Muscle layer of duodenum (tissue), 2 donors: ENCODE results near the gene MYORG.
A peak's percentile ranks its signal among the peaks of the same experiment; 100 is the strongest.
"Not testable (repeated sequence)": the region's sequence is repeated elsewhere in the genome, so short reads cannot be mapped to it uniquely, and the experiment has no call there.

Source experiments
- H3K27ac ChIP-seq: one replicate; pipeline ENCODE4 v1.7.0; 2013; ENCODE audit warnings: mild to moderate bottlenecking, low read length
- H3K27me3 ChIP-seq: one replicate; pipeline ENCODE4 v1.7.0; 2013; ENCODE audit warnings: low read depth, mild to moderate bottlenecking, control low read depth, low read length
- H3K36me3 ChIP-seq, 2 donors: one replicate each; pipeline ENCODE4 v1.7.0; 2013; ENCODE audit warnings: low read length in 2 of 2, control low read depth in 1 of 2, mild to moderate bottlenecking in 1 of 2; ENCODE audit not compliant: insufficient read depth in 2 of 2, control insufficient read depth in 1 of 2
- H3K4me1 ChIP-seq, 2 donors: one replicate each; pipeline ENCODE4 v1.7.0; 2013; ENCODE audit warnings: low read length in 2 of 2, mild to moderate bottlenecking in 2 of 2, control low read depth in 1 of 2, moderate library complexity in 1 of 2; ENCODE audit not compliant: insufficient read depth in 2 of 2, control insufficient read depth in 1 of 2
- H3K4me3 ChIP-seq, 2 donors: one replicate each; pipeline ENCODE4 v1.7.0; 2013; ENCODE audit warnings: low read length in 2 of 2, low read depth in 1 of 2, mild to moderate bottlenecking in 1 of 2
- H3K9me3 ChIP-seq, 2 donors: one replicate each; pipeline ENCODE4 v1.7.0; 2013; ENCODE audit warnings: low read length in 2 of 2, control low read depth in 1 of 2, mild to moderate bottlenecking in 1 of 2; ENCODE audit not compliant: control insufficient read depth in 1 of 2
- donor health status: healthy.

MYORG gene

GRCh38 chr9:34366365-34366764 is 10.3 kb downstream of the MYORG start:
- H3K36me3 ChIP-seq = peaks cover 0 to under 1% of the 10 kb centered on the region in 2 donors
- no peak overlapping the region for H3K27ac ChIP-seq
- no peaks in the 10 kb centered on the region for H3K9me3 ChIP-seq
- H3K4me3 ChIP-seq = no peak overlapping the region
- H3K27me3 ChIP-seq = no peaks in the 10 kb centered on the region
- H3K4me1 ChIP-seq = peaks cover 0 to 15% of the 10 kb centered on the region in 2 donors

DNA sequence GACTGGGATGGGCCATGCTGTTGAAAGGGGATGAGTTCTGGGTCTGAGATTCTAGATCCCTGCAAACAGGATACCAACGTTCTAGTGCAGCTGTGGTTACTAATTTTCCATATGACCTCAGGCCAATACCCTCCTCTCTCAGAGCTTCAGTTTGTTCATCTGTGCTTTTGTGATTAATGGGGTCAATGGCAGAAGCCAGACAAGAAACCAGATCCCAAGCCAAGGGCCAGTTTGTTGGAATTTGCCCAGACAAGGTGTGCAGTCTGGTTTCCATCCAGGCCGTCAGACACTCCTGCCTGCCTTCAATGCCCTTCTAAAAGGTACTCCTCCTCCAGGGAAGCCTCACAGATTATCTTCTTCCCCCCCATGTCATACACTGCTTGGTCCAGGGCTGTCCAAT is 11.4 kb downstream of the MYORG start:
- H3K4me1 ChIP-seq = peaks cover 0 to 13% of the 10 kb centered on the region in 2 donors

GRCh38 chr9:34363619-34364351 is 12.9 kb downstream of the MYORG start:
- no peaks in the 10 kb centered on the region for H3K36me3 ChIP-seq
- peaks cover 0 to 7% of the 10 kb centered on the region in 2 donors for H3K4me1 ChIP-seq
- H3K4me3 ChIP-seq = no peak overlapping the region
- H3K27me3 ChIP-seq = no peaks in the 10 kb centered on the region
- no peak overlapping the region for H3K27ac ChIP-seq
- no peaks in the 10 kb centered on the region for H3K9me3 ChIP-seq

More for the DNA sequence above, 11.4 kb downstream of the MYORG start:
- Histone ChIP-seq H3K9me3 (no peaks in the 10 kb centered on the region), H3K4me3 (no peak overlapping the region), H3K27ac (no peak overlapping the region), H3K27me3 (no peaks in the 10 kb centered on the region), H3K36me3 (no peaks in the 10 kb centered on the region)

DNA sequence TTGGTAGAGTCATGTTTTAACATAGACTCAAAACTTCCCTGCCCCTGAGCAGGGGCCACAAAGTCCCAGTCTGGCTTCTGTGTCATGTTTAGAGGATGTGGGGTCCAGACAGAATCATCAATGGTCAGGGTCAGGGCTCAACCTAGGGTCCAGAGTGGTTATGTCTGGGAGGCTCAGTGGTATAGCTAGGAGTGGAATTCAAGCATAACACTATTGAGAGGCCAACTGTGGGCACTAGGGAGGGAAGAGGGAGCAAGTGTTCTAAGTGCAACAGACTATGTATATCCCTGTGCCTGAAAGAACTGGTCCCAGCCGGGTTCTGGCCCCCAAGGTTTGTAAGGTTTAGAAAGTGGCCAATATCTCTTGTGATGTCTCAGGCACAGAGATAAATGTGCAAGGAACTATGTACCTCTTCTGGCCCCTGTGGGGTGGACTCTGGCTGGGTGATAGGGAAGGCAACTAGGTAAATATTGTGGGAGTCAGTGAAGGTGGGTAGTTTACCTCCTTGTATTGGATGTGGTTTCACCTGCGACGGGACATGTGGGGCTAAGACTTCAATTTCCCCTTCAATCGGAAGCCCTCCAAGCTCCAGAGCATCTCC is 14.0 kb downstream of the MYORG start:
- H3K4me3 ChIP-seq = no peak overlapping the region
- H3K27me3 ChIP-seq = no peaks in the 10 kb centered on the region
- H3K27ac ChIP-seq = no peak overlapping the region
- no peaks in the 10 kb centered on the region for H3K36me3 ChIP-seq
- H3K4me1 ChIP-seq = peaks cover 0 to 7% of the 10 kb centered on the region in 2 donors
- no peaks in the 10 kb centered on the region for H3K9me3 ChIP-seq

DNA sequence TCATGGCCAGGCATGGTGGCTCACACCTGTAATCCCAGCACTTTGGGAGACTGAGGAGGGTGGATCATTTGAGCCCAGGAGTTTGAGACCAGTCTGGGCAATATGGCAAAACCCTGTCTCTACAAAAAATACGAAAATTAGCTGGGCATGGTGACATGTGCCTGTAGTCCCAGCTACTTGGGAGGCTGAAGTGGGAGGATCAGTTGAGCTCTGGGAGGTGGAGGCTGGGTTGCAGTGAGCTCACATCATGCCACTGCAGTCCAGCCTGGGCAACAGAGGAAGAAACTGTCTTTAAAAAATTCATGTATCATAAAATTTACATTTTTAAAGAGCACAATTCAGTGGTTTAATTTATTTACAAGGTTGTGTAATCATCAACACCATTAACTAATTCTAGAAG is 23.7 kb downstream of the MYORG start:
- not testable (repeated sequence) for H3K9me3 ChIP-seq, H3K27me3 ChIP-seq, H3K36me3 ChIP-seq, H3K27ac ChIP-seq, H3K4me1 ChIP-seq, H3K4me3 ChIP-seq

GRCh38 chr9:34352122-34352652 is 24.5 kb downstream of the MYORG start:
- H3K27me3 ChIP-seq, H3K36me3 ChIP-seq, H3K4me1 ChIP-seq, H3K27ac ChIP-seq, H3K4me3 ChIP-seq, H3K9me3 ChIP-seq: not testable (repeated sequence)

DNA sequence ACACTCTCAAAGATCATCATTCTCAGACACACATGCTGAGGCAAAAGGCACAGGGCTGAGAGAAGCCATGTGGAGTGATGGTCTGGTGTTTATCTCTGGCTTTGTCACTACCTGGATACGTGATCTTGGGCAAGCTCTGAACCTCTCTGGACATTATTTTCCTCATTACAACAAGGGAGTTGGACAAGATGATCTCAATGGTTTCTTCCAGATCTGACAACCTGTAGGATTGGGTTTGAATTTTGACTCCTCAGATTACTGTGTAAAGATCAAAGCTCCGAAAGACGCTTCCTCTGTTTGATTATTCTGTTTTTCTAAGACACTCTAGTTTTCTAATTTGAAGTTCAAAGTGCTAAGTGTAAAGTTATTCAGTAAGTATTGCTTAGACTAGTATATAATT is 27.4 kb downstream of the MYORG start:
- H3K9me3 ChIP-seq = no peaks in the 10 kb centered on the region
- no peak overlapping the region for H3K4me3 ChIP-seq
- H3K27ac ChIP-seq = no peak overlapping the region
- peaks cover 4 to 28% of the 10 kb centered on the region in 2 donors for H3K4me1 ChIP-seq
- H3K36me3 ChIP-seq = no peaks in the 10 kb centered on the region
- H3K27me3 ChIP-seq = no peaks in the 10 kb centered on the region

GRCh38 chr9:34347800-34348158 is 28.9 kb downstream of the MYORG start:
- Histone ChIP-seq H3K4me1 (peaks cover 4 to 43% of the 10 kb centered on the region in 2 donors), H3K27me3 (no peaks in the 10 kb centered on the region), H3K27ac (no peak overlapping the region), H3K4me3 (no peak overlapping the region), H3K36me3 (peaks cover 0 to 9% of the 10 kb centered on the region in 2 donors), H3K9me3 (no peaks in the 10 kb centered on the region)

DNA sequence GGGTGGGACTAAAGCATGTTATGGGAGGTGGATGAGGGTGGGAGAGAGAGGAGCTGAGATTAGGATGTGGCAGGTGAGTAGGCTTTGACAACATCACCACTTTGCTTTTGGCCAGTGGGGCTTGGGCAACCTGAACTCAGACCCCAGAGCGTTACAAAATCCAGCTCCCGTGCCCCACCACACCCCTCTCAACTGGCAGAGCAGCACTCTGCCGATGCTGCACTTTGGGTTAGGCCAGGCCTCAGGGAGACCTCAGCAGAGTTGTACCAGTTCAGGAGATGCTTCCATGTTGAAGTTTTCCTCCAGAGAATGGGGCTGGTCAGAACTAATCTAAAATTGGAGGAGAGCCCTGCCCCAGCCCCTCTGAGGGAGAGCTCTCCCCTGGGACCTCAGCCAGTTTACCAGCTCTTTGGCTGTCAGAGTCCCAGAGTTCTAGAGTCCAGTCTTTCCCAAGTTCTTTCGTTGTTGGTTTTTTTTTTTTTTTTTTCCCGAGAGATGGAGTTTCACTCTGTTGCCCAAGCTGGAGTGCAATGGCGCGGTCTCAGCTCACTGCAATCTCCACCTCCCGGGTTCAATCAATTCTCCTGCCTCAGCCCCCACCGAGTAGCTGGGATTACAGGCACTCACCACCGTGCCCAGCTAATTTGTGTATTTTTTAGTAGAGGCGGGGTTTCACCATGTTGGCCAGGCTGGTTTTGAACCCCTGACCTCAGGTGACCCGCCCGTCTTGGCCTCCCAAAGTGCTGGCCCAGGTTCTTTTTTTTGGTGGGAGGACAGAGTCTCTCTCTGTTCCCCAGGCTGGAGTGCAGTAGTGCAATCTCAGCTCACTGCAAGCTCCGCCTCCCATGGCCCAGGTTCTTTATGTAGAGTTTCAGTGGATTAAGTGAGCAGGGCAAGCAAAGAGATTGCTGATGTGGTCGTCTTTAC is 29.6 kb downstream of the MYORG start:
- H3K27ac ChIP-seq = no peak overlapping the region
- H3K36me3 ChIP-seq = peaks cover 0 to 9% of the 10 kb centered on the region in 2 donors

DNA sequence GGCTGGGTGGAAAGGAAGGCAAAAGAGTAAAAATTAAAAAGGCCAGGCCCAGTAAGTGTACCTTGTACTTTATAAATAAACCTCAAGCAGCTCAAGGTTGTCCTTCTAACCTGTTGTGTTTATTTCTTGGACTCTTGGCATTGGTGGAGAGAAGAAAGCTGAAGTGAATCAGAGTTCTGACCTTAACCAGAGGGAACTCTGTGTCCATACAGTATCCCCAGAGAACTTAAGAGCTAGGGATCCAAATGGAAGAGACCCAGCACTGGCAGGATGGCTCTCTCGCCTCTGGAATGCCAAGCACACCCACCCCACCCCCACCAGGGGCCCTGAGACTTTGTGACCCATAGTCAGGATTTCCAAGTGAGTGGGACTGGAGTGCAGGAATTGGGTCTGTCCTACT is 33.1 kb downstream of the MYORG start:
- no peaks in the 10 kb centered on the region for H3K9me3 ChIP-seq
- H3K27me3 ChIP-seq = no peaks in the 10 kb centered on the region
- peaks cover 10 to 24% of the 10 kb centered on the region in 2 donors for H3K36me3 ChIP-seq
- H3K4me1 ChIP-seq = peaks cover 4 to 61% of the 10 kb centered on the region in 2 donors
- H3K27ac ChIP-seq = peak overlapping the region; percentile 16
- no peak overlapping the region for H3K4me3 ChIP-seq

More for the DNA sequence above, 29.6 kb downstream of the MYORG start:
- no peak overlapping the region for H3K4me3 ChIP-seq
- peaks cover 4 to 49% of the 10 kb centered on the region in 2 donors for H3K4me1 ChIP-seq
- H3K27me3 ChIP-seq = no peaks in the 10 kb centered on the region
- no peaks in the 10 kb centered on the region for H3K9me3 ChIP-seq

DNA sequence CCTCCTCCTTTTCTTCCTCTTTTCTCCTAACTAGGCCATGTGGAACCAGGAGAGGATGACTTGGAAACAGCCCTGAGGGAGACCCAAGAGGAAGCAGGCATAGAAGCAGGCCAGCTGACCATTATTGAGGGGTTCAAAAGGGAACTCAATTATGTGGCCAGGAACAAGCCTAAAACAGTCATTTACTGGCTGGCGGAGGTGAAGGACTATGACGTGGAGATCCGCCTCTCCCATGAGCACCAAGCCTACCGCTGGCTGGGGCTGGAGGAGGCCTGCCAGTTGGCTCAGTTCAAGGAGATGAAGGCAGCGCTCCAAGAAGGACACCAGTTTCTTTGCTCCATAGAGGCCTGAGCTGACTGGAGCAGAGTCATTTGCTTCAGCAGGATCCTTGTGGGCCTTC is 33.6 kb downstream of the MYORG start:
- Histone ChIP-seq H3K4me1 (peaks cover 4 to 62% of the 10 kb centered on the region in 2 donors), H3K9me3 (no peaks in the 10 kb centered on the region), H3K36me3 (peaks cover 11 to 24% of the 10 kb centered on the region in 2 donors), H3K27me3 (no peaks in the 10 kb centered on the region), H3K4me3 (no peak overlapping the region), H3K27ac (peak overlapping the region; percentile 16)
